PC-3 (cell line): ENCODE data around the gene MRTFA.

Experiments used
- EZH2 ChIP-seq: fragments of 300-600 bp; sonication (generic); IDR thresholded peaks from one replicate; pipeline ENCODE4 v1.6.1; 2017; ENCODE audit warnings: antibody characterized with exemption, mild to moderate bottlenecking, low read length; ENCODE audit not compliant: unreplicated experiment
- EZH2phosphoT487 ChIP-seq: fragments of 300-600 bp; sonication (generic); IDR thresholded peaks from 2 replicates; pipeline ENCODE4 v1.6.1; 2018; ENCODE audit warnings: mild to moderate bottlenecking, antibody characterized with exemption, low read length, borderline replicate concordance
- TF ChIP-seq, protein P1 (sequence below): fragments of 300-600 bp; sonication (generic); conservative IDR thresholded peaks from 2 replicates; pipeline ENCODE4 v1.5.1; 2017; ENCODE audit warnings: antibody characterized with exemption, low read depth, mild to moderate bottlenecking, low read length

DNA sequence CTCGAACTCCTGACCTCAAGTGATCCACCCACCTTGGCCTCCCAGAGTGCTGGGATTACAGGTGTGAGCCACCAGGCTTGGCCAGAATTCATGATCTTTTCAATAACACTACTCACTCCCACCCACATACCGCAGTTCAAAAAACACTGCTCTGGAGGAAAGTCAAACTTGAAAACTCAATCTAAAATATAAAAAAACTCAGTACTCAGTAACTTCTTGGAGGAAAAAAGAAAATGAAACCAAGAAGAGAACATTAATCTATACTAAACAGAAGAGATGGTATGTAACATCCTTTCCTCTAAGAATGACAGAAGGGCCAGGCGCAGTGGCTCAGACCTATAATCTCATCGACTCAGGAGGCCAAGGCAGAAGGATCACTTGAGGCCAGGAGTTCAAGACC, 58.3 kb downstream of the MRTFA start:
- TF ChIP-seq, protein P1, sequence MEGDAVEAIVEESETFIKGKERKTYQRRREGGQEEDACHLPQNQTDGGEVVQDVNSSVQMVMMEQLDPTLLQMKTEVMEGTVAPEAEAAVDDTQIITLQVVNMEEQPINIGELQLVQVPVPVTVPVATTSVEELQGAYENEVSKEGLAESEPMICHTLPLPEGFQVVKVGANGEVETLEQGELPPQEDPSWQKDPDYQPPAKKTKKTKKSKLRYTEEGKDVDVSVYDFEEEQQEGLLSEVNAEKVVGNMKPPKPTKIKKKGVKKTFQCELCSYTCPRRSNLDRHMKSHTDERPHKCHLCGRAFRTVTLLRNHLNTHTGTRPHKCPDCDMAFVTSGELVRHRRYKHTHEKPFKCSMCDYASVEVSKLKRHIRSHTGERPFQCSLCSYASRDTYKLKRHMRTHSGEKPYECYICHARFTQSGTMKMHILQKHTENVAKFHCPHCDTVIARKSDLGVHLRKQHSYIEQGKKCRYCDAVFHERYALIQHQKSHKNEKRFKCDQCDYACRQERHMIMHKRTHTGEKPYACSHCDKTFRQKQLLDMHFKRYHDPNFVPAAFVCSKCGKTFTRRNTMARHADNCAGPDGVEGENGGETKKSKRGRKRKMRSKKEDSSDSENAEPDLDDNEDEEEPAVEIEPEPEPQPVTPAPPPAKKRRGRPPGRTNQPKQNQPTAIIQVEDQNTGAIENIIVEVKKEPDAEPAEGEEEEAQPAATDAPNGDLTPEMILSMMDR, result no peak
- TF ChIP-seq EZH2 (no peak), EZH2phosphoT487 (no peak)
